ENCODE data around the gene CCDC110.

DNA sequence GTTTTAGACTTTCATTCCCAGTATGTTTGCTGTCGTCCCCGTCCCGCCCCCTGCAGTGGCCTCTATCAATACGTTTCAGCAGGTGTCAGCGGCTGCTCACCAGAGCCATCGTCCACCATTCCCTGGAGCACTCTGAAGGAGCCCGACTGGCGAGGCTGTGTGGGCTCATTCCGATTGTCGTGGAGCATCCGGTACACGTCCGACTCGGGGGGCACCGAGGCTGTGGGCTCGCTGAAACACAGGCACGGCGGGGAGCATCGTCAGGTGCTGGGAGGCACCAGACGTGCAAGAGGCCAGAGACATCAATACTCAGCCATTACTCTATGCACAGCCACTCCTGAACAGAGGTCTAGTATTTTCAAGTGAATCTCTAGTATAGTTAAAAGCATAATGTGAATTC is 34.9 kb upstream of the CCDC110 start:
- TF ChIP-seq, protein P1, sequence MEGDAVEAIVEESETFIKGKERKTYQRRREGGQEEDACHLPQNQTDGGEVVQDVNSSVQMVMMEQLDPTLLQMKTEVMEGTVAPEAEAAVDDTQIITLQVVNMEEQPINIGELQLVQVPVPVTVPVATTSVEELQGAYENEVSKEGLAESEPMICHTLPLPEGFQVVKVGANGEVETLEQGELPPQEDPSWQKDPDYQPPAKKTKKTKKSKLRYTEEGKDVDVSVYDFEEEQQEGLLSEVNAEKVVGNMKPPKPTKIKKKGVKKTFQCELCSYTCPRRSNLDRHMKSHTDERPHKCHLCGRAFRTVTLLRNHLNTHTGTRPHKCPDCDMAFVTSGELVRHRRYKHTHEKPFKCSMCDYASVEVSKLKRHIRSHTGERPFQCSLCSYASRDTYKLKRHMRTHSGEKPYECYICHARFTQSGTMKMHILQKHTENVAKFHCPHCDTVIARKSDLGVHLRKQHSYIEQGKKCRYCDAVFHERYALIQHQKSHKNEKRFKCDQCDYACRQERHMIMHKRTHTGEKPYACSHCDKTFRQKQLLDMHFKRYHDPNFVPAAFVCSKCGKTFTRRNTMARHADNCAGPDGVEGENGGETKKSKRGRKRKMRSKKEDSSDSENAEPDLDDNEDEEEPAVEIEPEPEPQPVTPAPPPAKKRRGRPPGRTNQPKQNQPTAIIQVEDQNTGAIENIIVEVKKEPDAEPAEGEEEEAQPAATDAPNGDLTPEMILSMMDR (IDR thresholded peaks at IDR 0.05), result no peak
- TF ChIP-seq POLR2AphosphoS5 (IDR thresholded peaks at IDR 0.05) (no peak), POLR2A (IDR thresholded peaks at IDR 0.05; ENCODE audit: low read depth) (no peak)

All from esophagus muscularis mucosa (tissue), 3 donors.